ENCODE data around the gene LDAF1.

LDAF1 gene

GRCh38 chr16:21214086-21214485 is 55.6 kb downstream of the LDAF1 start:
- no peaks in the 10 kb centered on the region for H3K27me3 ChIP-seq (ENCODE audit: insufficient read depth, low read length, poor library complexity)
- no peak overlapping the region for H3K18ac ChIP-seq (ENCODE audit: low read length)
- no peaks in the 10 kb centered on the region for H3K79me1 ChIP-seq (ENCODE audit: low read length)
- H3K4ac ChIP-seq (ENCODE audit: low read depth, low read length) = no peak overlapping the region
- H3K4me3 ChIP-seq (ENCODE audit: low read length) = no peak overlapping the region
- no peak overlapping the region for H3K23ac ChIP-seq (ENCODE audit: low read length)
- DNase-seq = no peak
- no CpG with 5 or more reads among the region's 4 CpGs for WGBS (ENCODE audit: extremely low coverage, insufficient coverage, low lambda C conversion rate)
- no peaks in the 10 kb centered on the region for H3K79me2 ChIP-seq (ENCODE audit: control insufficient read depth, insufficient read depth, low read length)
- H4K5ac ChIP-seq (ENCODE audit: low read length) = no peak overlapping the region
- H2BK120ac ChIP-seq (ENCODE audit: low read depth, low read length) = no peak overlapping the region
- H2AK5ac ChIP-seq (ENCODE audit: low read length) = no peak overlapping the region
- H3K56ac ChIP-seq (ENCODE audit: low read length) = no peak overlapping the region
- H3K4me2 ChIP-seq (ENCODE audit: low read length) = no peak overlapping the region
- no peaks in the 10 kb centered on the region for H3K4me1 ChIP-seq (ENCODE audit: control insufficient read depth, low read depth, low read length)
- no peak overlapping the region for H2BK15ac ChIP-seq (replicated peaks; ENCODE audit: low read depth)
- H2BK5ac ChIP-seq (ENCODE audit: low read length) = no peak overlapping the region
- H3K9ac ChIP-seq (ENCODE audit: low read length) = no peak overlapping the region
- H3K27ac ChIP-seq (ENCODE audit: low read depth, low read length) = no peak overlapping the region
- no peaks in the 10 kb centered on the region for H3K36me3 ChIP-seq (ENCODE audit: control insufficient read depth, insufficient read depth, low read length)
- no peak overlapping the region for H4K8ac ChIP-seq (ENCODE audit: low read depth, low read length)

GRCh38 chr16:21217121-21217520 is 58.6 kb downstream of the LDAF1 start:
- Histone ChIP-seq H3K23ac (ENCODE audit: low read length) (no peak overlapping the region), H3K4ac (ENCODE audit: low read depth, low read length) (no peak overlapping the region), H3K79me1 (ENCODE audit: low read length) (no peaks in the 10 kb centered on the region), H4K8ac (ENCODE audit: low read depth, low read length) (no peak overlapping the region), H3K36me3 (ENCODE audit: control insufficient read depth, insufficient read depth, low read length) (no peaks in the 10 kb centered on the region), H2BK15ac (replicated peaks; ENCODE audit: low read depth) (no peak overlapping the region), H3K27me3 (ENCODE audit: insufficient read depth, low read length, poor library complexity) (no peaks in the 10 kb centered on the region), H3K79me2 (ENCODE audit: control insufficient read depth, insufficient read depth, low read length) (no peaks in the 10 kb centered on the region), H2BK120ac (ENCODE audit: low read depth, low read length) (no peak overlapping the region), H3K27ac (ENCODE audit: low read depth, low read length) (no peak overlapping the region), H3K4me1 (ENCODE audit: control insufficient read depth, low read depth, low read length) (no peaks in the 10 kb centered on the region), H2BK5ac (ENCODE audit: low read length) (no peak overlapping the region), H3K56ac (ENCODE audit: low read length) (no peak overlapping the region), H3K4me2 (ENCODE audit: low read length) (no peak overlapping the region), H3K18ac (ENCODE audit: low read length) (no peak overlapping the region), H3K9ac (ENCODE audit: low read length) (no peak overlapping the region), H2AK5ac (ENCODE audit: low read length) (no peak overlapping the region), H4K5ac (ENCODE audit: low read length) (no peak overlapping the region), H3K4me3 (ENCODE audit: low read length) (no peak overlapping the region)
- WGBS (ENCODE audit: extremely low coverage, insufficient coverage, low lambda C conversion rate) = no CpG with 5 or more reads among the region's 2 CpGs
- DNase-seq = no peak

- WGBS (ENCODE audit: extremely low coverage, insufficient coverage, low lambda C conversion rate) = no CpG with 5 or more reads among the region's 7 CpGs
- Histone ChIP-seq H3K18ac (ENCODE audit: low read length) (no peak overlapping the region), H2BK15ac (replicated peaks; ENCODE audit: low read depth) (no peak overlapping the region), H2AK5ac (ENCODE audit: low read length) (no peak overlapping the region), H3K56ac (ENCODE audit: low read length) (no peak overlapping the region), H3K4me3 (ENCODE audit: low read length) (no peak overlapping the region), H3K4me2 (ENCODE audit: low read length) (no peak overlapping the region), H4K8ac (ENCODE audit: low read depth, low read length) (no peak overlapping the region), H2BK120ac (ENCODE audit: low read depth, low read length) (no peak overlapping the region), H3K9ac (ENCODE audit: low read length) (no peak overlapping the region), H3K4ac (ENCODE audit: low read depth, low read length) (no peak overlapping the region), H3K23ac (ENCODE audit: low read length) (no peak overlapping the region), H3K36me3 (ENCODE audit: control insufficient read depth, insufficient read depth, low read length) (no peaks in the 10 kb centered on the region), H4K5ac (ENCODE audit: low read length) (no peak overlapping the region), H3K4me1 (ENCODE audit: control insufficient read depth, low read depth, low read length) (no peaks in the 10 kb centered on the region), H3K79me2 (ENCODE audit: control insufficient read depth, insufficient read depth, low read length) (no peaks in the 10 kb centered on the region), H3K79me1 (ENCODE audit: low read length) (no peaks in the 10 kb centered on the region), H3K27ac (ENCODE audit: low read depth, low read length) (no peak overlapping the region), H2BK5ac (ENCODE audit: low read length) (no peak overlapping the region), H3K27me3 (ENCODE audit: insufficient read depth, low read length, poor library complexity) (no peaks in the 10 kb centered on the region)
- no peak for DNase-seq
These were observed 59.7 kb downstream of the LDAF1 start for GRCh38 chr16:21218153-21218552.

- Histone ChIP-seq H4K5ac (ENCODE audit: low read length) (no peak overlapping the region), H4K8ac (ENCODE audit: low read depth, low read length) (no peak overlapping the region), H3K27me3 (ENCODE audit: insufficient read depth, low read length, poor library complexity) (no peaks in the 10 kb centered on the region), H3K56ac (ENCODE audit: low read length) (no peak overlapping the region), H3K4ac (ENCODE audit: low read depth, low read length) (no peak overlapping the region), H3K23ac (ENCODE audit: low read length) (no peak overlapping the region), H3K27ac (ENCODE audit: low read depth, low read length) (no peak overlapping the region), H2BK120ac (ENCODE audit: low read depth, low read length) (no peak overlapping the region), H3K9ac (ENCODE audit: low read length) (no peak overlapping the region), H3K4me2 (ENCODE audit: low read length) (no peak overlapping the region), H3K4me1 (ENCODE audit: control insufficient read depth, low read depth, low read length) (no peaks in the 10 kb centered on the region), H2BK15ac (replicated peaks; ENCODE audit: low read depth) (no peak overlapping the region), H3K79me2 (ENCODE audit: control insufficient read depth, insufficient read depth, low read length) (no peaks in the 10 kb centered on the region), H2BK5ac (ENCODE audit: low read length) (no peak overlapping the region), H3K4me3 (ENCODE audit: low read length) (no peak overlapping the region), H3K18ac (ENCODE audit: low read length) (no peak overlapping the region), H3K79me1 (ENCODE audit: low read length) (no peaks in the 10 kb centered on the region), H3K36me3 (ENCODE audit: control insufficient read depth, insufficient read depth, low read length) (no peaks in the 10 kb centered on the region), H2AK5ac (ENCODE audit: low read length) (no peak overlapping the region)
- WGBS (ENCODE audit: extremely low coverage, insufficient coverage, low lambda C conversion rate) = no CpG with 5 or more reads among the region's 2 CpGs
- no peak for DNase-seq
These were observed 61.1 kb downstream of the LDAF1 start for GRCh38 chr16:21219551-21219950.

- Histone ChIP-seq H2BK15ac (replicated peaks; ENCODE audit: low read depth) (no peak overlapping the region), H2AK5ac (ENCODE audit: low read length) (no peak overlapping the region), H3K27me3 (ENCODE audit: insufficient read depth, low read length, poor library complexity) (no peaks in the 10 kb centered on the region), H2BK120ac (ENCODE audit: low read depth, low read length) (no peak overlapping the region), H3K9ac (ENCODE audit: low read length) (no peak overlapping the region), H3K23ac (ENCODE audit: low read length) (no peak overlapping the region), H3K79me2 (ENCODE audit: control insufficient read depth, insufficient read depth, low read length) (no peaks in the 10 kb centered on the region), H3K4me2 (ENCODE audit: low read length) (no peak overlapping the region), H2BK5ac (ENCODE audit: low read length) (no peak overlapping the region), H3K4ac (ENCODE audit: low read depth, low read length) (no peak overlapping the region), H3K4me3 (ENCODE audit: low read length) (no peak overlapping the region), H3K79me1 (ENCODE audit: low read length) (no peaks in the 10 kb centered on the region), H3K18ac (ENCODE audit: low read length) (no peak overlapping the region), H4K8ac (ENCODE audit: low read depth, low read length) (no peak overlapping the region), H3K56ac (ENCODE audit: low read length) (no peak overlapping the region), H3K4me1 (ENCODE audit: control insufficient read depth, low read depth, low read length) (no peaks in the 10 kb centered on the region), H3K27ac (ENCODE audit: low read depth, low read length) (peak overlapping the region; percentile 15), H3K36me3 (ENCODE audit: control insufficient read depth, insufficient read depth, low read length) (no peaks in the 10 kb centered on the region), H4K5ac (ENCODE audit: low read length) (no peak overlapping the region)
- DNase-seq = peak; percentile 45
- WGBS (ENCODE audit: extremely low coverage, insufficient coverage, low lambda C conversion rate) = no CpG with 5 or more reads among the region's 4 CpGs
These were observed 64.2 kb downstream of the LDAF1 start for GRCh38 chr16:21222495-21223337.

- no peak overlapping the region for H3K4me3 ChIP-seq (ENCODE audit: low read length)
- no peaks in the 10 kb centered on the region for H3K36me3 ChIP-seq (ENCODE audit: control insufficient read depth, insufficient read depth, low read length)
- no peak overlapping the region for H2AK5ac ChIP-seq (ENCODE audit: low read length)
- H3K9ac ChIP-seq (ENCODE audit: low read length) = no peak overlapping the region
- no peak for DNase-seq
- no peak overlapping the region for H3K4me2 ChIP-seq (ENCODE audit: low read length)
- no peak overlapping the region for H2BK120ac ChIP-seq (ENCODE audit: low read depth, low read length)
- H3K4ac ChIP-seq (ENCODE audit: low read depth, low read length) = no peak overlapping the region
- no peak overlapping the region for H2BK5ac ChIP-seq (ENCODE audit: low read length)
- no peak overlapping the region for H3K56ac ChIP-seq (ENCODE audit: low read length)
- H4K8ac ChIP-seq (ENCODE audit: low read depth, low read length) = no peak overlapping the region
- no peak overlapping the region for H3K23ac ChIP-seq (ENCODE audit: low read length)
- no peaks in the 10 kb centered on the region for H3K79me2 ChIP-seq (ENCODE audit: control insufficient read depth, insufficient read depth, low read length)
- no peak overlapping the region for H2BK15ac ChIP-seq (replicated peaks; ENCODE audit: low read depth)
- H3K27ac ChIP-seq (ENCODE audit: low read depth, low read length) = no peak overlapping the region
- no peak overlapping the region for H4K5ac ChIP-seq (ENCODE audit: low read length)
- no peaks in the 10 kb centered on the region for H3K27me3 ChIP-seq (ENCODE audit: insufficient read depth, low read length, poor library complexity)
- no peaks in the 10 kb centered on the region for H3K79me1 ChIP-seq (ENCODE audit: low read length)
- H3K18ac ChIP-seq (ENCODE audit: low read length) = no peak overlapping the region
- no peaks in the 10 kb centered on the region for H3K4me1 ChIP-seq (ENCODE audit: control insufficient read depth, low read depth, low read length)
- WGBS (ENCODE audit: extremely low coverage, insufficient coverage, low lambda C conversion rate) = no CpG with 5 or more reads among the region's 9 CpGs
These were observed 65.3 kb downstream of the LDAF1 start for GRCh38 chr16:21223787-21224186.
